Nephron progenitor cell (in vitro differentiated cells): Measurements from ENCODE around the gene PDZD7.

ENCODE experiments used
- DNase-seq: peaks from one replicate; pipeline ENCODE4 v3.0.0; 2021
- H3K27ac Mint-ChIP-seq: 2 replicates; pipeline ENCODE4 v1.8.0; 2021; ENCODE audit warnings: mild to moderate bottlenecking, moderate library complexity, mixed read lengths
- H3K27me3 Mint-ChIP-seq: 2 replicates; pipeline ENCODE4 v1.8.0; 2021; ENCODE audit warnings: mild to moderate bottlenecking, low read depth, mixed read lengths; ENCODE audit not compliant: poor library complexity
- H3K36me3 Mint-ChIP-seq: 2 replicates; pipeline ENCODE4 v1.8.0; 2021; ENCODE audit warnings: low read depth, mixed read lengths
- H3K4me1 Mint-ChIP-seq: 2 replicates; pipeline ENCODE4 v1.8.0; 2021; ENCODE audit warnings: mixed read lengths
- H3K4me3 Mint-ChIP-seq: 2 replicates; pipeline ENCODE4 v1.8.0; 2021; ENCODE audit warnings: mild to moderate bottlenecking, moderate library complexity, mixed read lengths
- H3K9me3 Mint-ChIP-seq: 2 replicates; pipeline ENCODE4 v1.8.0; 2021; ENCODE audit warnings: mild to moderate bottlenecking, moderate library complexity, mixed read lengths
- CTCF ChIP-seq: fragments of 200-600 bp; sonication (generic); IDR thresholded peaks from 2 replicates; pipeline ENCODE4 v1.5.0; 2021; ENCODE audit warnings: antibody characterized with exemption

PDZD7 gene

DNA sequence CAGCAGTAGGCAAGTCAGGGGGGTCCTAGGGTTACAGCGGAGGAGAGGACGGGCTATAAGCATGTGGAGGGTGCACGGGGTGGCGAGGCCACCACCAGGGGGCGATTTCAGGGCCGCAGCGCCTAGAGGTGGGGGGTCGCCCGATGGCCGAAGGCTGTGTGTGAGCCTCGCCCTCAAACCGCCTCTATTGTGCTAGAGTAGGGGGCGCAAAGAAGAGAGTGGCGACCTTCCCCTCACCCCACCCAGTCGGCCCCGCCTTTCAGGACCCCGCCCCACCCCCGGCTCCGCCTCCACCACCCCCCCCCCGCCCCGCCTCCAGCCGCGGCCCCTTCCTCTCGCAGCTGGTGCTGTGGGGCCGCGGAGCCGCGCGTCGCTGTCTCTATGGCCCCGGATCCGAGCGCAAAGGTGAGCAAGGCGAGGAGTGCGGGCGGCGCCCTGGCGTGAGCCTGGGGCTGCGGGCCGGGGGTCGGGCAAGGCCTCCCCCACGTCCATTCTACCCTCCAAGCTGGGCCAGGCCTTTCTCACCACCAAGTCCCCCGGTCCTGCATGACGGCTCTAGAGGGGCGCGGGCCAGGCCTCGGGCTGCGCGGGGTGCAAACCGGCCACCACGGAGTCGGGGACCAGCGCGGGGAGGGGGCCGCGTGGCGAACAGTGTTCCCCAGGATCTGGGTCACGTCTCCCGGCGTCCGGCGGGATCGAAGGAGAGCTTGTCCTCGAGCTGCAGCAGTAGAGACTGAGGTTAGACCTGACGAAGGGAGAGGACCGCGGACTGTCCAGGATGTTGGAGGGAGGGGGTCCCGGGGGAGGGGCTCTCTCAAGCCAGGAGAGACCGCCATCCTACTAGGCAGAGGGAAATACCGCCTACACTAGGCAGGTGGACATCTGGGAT lies 61.5 kb downstream of the PDZD7 start, which contains the start of gene SEMA4G:
SEMA4G (plus strand) TSS at position 318 of the 889 bp plus-strand sequence. CDS start 3,409 bp downstream, outside the sequence.
- peak; percentile 82 for DNase-seq
- Mint-ChIP-seq H3K9me3 (no peaks in the 10 kb centered on the region), H3K4me3 (peak within 1 kb of the TSS; percentile 79), H3K4me1 (peaks cover 66% of the 10 kb centered on the region), H3K27me3 (peaks cover 5% of the 10 kb centered on the region), H3K27ac (no peak within 1 kb of the TSS), H3K36me3 (peaks cover 7% of the 10 kb centered on the region)
- TF ChIP-seq CTCF = peak; percentile 66

GRCh38 chr10:100968863-100969186 lies 62.1 kb downstream of the PDZD7 start:
- Mint-ChIP-seq H3K4me1 (peaks cover 66% of the 10 kb centered on the region), H3K27ac (no peak overlapping the region), H3K36me3 (peaks cover 7% of the 10 kb centered on the region), H3K9me3 (no peaks in the 10 kb centered on the region), H3K4me3 (peak overlapping the region; percentile 79), H3K27me3 (peaks cover 5% of the 10 kb centered on the region)
- no peak for TF ChIP-seq CTCF
- DNase-seq = no peak

- peak overlapping the region; percentile 79 for H3K4me3 Mint-ChIP-seq
- TF ChIP-seq CTCF = no peak
- peaks cover 5% of the 10 kb centered on the region for H3K27me3 Mint-ChIP-seq
- H3K4me1 Mint-ChIP-seq = peaks cover 63% of the 10 kb centered on the region
- no peaks in the 10 kb centered on the region for H3K9me3 Mint-ChIP-seq
- peaks cover 7% of the 10 kb centered on the region for H3K36me3 Mint-ChIP-seq
- no peak overlapping the region for H3K27ac Mint-ChIP-seq
- no peak for DNase-seq
Observed at GRCh38 chr10:100968062-100968736, 62.7 kb downstream of the PDZD7 start.

DNA sequence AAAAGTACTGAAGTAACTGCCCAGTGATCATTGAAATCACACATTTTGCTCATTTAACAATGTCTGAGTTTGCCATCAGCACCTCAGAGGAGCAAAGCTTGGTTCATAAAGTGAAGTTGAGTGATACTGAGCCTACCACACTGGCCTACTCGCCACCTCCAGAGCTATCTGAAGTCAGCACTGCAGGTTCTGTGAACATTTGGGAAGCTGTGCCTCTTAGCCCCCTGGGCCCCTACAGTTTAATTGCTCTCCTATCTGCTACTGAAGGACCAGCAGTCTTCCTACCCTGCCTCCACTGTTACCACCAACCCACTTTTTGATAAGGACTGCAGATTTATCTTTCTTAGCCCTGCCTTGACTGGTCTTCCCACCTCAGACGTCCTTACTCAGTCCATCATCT lies 63.6 kb downstream of the PDZD7 start:
- Mint-ChIP-seq H3K27me3 (no peaks in the 10 kb centered on the region), H3K36me3 (peaks cover 15% of the 10 kb centered on the region), H3K27ac (no peak overlapping the region), H3K4me3 (no peak overlapping the region), H3K9me3 (no peaks in the 10 kb centered on the region), H3K4me1 (peaks cover 54% of the 10 kb centered on the region)
- DNase-seq = no peak
- no peak for TF ChIP-seq CTCF

DNA sequence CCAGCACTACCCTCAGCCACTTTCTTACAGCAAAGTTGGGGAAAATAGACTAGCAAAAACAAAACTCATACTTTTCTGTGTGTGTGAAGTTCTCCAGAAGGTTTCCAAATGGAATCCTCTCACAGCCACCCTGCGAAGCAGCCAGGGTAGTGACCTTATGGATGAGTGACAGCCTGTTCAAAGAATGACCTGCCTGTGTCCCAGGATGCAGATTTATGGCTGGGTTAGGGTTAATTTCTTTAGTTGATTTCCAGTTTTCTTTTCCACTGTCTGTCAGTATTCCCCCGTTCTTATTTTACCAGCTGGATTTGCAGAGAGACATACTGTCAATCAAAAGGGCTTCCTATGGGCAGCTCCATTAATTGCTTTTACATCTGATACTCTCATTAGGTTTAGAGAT lies 64.0 kb downstream of the PDZD7 start:
- H3K4me1 Mint-ChIP-seq = peaks cover 50% of the 10 kb centered on the region
- H3K36me3 Mint-ChIP-seq = peaks cover 17% of the 10 kb centered on the region
- H3K4me3 Mint-ChIP-seq = no peak overlapping the region
- DNase-seq = no peak
- no peak overlapping the region for H3K27ac Mint-ChIP-seq
- no peaks in the 10 kb centered on the region for H3K27me3 Mint-ChIP-seq
- no peak for TF ChIP-seq CTCF
- H3K9me3 Mint-ChIP-seq = no peaks in the 10 kb centered on the region
